GM21786 (cell line): Measurements from ENCODE around the gene BLOC1S6.

Source experiments
- ATAC-seq: cut with Tn5 transposase; IDR thresholded peaks from one replicate; pipeline ENCODE4 v1.9.1; 2021; ENCODE audit not compliant: unreplicated experiment

BLOC1S6 gene

DNA sequence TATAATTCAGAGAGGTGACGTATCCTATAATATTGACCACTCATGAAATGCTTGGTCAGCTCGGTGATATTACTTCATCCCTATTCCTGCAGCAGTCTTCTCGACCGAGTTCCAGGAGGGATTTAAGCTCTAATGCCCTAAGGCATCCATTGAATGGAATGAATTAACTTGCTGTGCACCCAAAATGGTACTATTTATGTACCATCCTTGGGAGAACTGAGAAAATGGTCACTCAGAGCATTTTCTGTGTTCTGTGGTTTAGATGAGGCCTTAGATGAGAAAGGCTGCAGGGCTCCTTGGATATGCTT is 638 bp downstream of the BLOC1S6 start:
- no peak for ATAC-seq

DNA sequence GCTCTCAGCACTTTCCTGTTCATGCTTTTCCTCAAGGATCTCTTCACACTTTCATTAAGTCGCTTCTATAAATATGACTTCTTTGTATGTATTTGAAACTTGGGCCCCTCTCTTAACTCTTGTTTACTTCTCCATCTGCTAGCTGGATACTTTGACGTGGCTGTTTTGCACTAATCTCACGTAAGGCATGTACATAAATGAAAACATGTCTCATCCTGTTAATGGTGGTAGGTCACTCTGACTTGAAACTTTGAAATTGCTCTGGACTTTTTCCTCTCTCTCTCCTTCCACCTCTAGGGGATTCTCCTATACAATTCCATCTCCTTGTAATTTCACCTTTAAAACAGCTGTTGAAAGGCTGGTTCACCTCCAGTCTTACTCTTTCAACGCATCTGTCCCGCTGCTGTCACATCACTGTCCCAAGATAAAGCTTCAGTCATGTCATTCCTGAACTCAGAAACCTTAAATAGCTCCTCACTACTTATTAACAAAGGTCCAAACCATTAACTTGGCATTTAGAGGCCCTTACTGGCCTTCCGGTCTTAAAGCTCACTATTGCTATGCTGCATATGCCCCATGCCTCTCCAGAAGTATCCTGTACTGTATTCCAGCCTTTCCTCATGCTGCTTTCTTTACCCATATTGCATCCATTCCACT is 1.2 kb downstream of the BLOC1S6 start:
- ATAC-seq: no peak

DNA sequence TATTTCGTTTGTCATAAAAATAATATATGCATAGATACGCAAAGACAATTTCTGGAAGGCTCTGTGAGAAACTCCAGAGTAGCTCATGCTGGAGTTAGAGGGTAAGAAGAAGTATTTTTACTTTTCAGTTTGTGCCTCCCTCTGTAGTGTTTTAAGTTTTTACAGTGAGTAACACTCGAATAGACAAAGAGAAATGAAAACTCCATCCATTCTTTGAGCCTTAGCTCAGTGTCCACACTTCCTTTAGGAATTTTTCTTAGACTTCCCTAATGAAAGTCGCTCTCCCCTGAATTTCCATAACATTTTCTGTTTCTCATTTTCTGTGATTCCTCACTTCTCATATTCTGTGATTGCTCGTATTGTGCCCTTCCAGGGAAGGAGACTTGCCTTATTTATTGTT is 2.1 kb downstream of the BLOC1S6 start:
- ATAC-seq: no peak

DNA sequence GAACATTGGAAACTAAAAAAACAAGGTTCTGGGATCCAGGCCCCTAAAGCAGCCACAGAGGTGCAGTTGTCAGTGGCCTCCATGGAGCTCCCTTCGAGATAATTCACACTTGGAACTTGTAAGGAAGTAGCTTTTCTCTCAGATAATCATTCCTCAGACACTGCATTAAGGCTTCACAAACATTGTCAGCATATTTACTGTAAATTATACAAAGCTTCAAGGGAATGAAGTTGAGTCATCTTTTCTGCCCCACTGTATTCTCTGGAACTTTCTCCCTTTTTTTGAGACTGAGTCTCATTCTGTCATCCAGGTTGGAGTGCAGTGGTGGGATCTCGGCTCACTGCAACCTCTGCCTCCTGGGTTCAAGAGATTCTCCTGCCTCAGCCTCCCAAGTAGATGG is 7.1 kb downstream of the BLOC1S6 start:
- no peak for ATAC-seq

DNA sequence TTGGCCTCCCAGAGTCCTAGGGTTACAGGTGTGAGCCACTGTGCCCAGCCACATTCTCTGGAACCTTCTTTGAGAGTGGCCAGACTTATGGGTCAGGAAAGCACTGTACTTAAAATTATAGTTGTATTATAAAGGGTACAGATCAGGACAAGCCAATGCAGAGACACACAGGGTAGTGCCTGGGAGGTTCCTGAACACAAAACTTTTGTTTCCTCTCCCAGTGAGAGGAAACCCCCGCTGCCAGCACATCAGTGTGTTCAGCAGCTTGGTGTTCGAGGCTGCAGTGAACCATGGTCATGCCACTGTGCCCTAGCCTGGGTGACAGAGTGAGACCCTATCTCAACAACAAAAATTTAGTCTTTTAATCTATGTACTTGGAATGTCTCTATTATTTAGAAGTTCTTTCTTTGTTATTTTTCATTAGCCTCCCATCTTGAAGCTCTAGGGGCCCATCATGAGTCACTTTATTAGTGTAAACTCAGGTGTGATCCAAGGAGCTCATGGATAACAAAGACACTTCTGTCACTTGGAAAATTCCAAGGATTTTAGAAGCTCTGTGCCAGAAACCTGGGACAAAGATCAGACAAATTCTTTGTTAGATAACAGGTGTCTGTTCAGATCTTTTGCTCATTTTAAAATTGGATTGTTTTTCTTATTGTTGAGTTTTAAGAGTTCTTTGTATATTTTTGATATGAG is 7.8 kb downstream of the BLOC1S6 start:
- ATAC-seq: no peak

DNA sequence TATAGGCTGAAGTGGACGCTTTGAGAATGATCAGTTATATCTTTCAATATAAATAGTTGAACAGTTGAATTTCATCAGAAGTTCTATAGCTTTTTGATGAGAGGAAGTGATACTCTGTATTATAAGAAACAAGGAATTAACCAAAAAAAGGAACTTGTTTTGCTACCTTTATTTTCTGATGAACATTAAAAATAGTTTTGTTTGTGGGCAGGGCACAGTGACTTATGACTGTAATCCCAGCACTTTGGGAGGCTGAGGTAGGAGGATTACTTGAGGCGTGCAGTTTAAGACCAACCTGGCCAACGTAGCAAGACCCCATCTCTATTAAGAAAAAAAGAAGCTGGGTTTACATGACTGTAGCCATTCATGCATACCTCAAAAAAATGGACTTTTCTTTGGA is 16.7 kb downstream of the BLOC1S6 start:
- ATAC-seq: no peak

DNA sequence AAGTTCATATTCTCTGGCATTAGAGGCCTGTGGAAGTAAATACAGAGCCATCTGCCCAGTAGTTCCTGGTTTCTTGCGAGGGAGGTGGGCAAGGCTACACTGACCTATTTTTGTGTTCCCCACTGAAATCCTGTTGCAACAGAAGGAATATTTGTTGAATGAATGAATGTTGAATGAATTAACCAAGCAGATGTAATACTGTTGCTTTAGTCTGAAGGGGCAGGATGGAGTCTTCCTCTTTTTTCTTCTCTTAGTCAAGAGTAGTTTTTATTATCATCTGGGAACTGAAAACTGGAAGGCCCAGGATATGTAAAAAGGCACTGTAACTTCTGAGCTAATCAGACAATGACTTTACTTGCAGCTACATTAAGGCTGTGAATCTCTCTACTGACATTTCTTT is 17.1 kb downstream of the BLOC1S6 start:
- ATAC-seq: no peak

DNA sequence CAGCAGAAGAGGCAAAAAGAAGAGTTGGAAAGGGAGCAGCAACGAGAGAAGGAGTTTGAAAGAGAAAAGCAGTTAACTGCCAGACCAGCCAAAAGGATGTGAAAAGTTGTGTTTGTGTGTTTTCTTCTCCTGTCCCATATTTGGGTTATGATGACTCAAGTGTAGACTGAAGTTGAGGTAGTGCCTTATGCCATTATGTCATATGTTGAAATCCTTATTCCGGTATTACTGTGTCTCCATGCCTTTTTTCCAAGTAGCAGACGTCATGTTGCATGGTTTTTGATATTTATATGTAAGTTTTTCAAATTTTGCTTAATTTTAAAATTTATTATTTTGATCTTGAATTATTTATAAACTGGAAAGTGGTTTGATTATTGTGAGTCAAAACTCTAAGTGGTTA is 19.2 kb downstream of the BLOC1S6 start:
- no peak for ATAC-seq

DNA sequence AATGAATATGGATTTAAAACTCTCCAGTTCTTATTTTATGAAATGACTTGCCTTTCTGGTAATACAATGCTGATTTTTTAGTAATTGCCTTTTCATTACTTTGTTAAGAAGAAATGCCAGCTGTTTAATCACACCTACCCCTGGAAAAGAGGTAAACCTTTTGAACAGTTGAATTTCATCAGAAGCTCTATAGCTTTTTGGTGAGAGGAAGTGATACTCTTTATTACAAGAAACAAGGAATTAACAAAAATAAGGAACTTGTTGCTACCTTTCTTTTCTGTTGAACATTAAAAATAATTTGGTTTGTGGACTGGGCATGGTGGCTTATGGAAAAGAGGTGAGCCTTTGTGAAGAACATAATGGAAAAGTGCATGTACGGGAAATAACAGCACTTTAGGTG is 19.7 kb downstream of the BLOC1S6 start:
- ATAC-seq: no peak

DNA sequence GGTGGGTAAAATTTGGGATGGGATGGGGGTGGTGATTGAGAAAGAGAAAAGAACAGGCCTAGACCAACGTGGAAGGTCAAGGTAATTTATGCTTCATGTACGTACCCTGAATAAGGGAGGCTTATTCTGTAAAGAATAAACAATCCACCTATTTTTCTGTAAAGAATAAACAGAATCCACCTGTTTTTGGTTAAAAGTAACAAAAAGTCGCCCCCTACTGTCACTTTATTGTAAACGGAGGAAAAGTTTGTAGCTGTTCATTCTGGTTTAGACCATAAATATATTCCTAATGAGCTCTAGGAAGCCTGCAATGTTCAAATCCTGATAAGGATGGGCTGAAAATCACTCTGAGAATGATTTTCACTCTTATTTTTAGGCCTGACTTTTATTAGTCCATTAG is 24.1 kb downstream of the BLOC1S6 start:
- no peak for ATAC-seq

DNA sequence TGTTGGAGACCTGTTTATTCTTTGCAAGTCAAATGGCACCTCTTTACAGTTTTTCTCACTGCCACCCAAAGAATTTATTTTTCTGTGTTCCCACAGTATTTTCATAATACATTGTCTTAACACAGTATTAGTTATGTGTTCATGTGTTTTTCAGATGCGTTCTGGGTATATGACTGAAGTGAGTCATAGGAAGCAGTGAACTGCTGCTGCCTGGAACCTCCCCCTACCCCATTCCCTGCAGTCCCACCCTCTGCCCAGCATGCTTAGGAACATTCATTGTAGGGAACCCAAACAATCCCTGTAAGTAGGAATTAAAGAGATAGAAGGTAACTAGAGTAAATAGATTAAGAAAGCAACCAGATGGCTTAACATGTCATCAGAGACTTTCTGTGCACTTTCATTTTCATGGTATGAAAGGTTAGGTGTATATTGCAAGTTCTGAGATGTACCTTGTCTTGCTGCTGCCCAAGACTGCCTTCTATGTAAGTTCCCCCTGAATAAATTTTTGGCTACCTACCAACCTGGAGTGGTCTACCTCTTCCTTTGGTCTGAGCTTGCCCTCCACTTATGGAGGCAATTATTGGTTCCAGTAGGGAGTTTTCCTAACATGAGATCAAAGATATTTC is 25.7 kb downstream of the BLOC1S6 start:
- ATAC-seq: peak; percentile 56

DNA sequence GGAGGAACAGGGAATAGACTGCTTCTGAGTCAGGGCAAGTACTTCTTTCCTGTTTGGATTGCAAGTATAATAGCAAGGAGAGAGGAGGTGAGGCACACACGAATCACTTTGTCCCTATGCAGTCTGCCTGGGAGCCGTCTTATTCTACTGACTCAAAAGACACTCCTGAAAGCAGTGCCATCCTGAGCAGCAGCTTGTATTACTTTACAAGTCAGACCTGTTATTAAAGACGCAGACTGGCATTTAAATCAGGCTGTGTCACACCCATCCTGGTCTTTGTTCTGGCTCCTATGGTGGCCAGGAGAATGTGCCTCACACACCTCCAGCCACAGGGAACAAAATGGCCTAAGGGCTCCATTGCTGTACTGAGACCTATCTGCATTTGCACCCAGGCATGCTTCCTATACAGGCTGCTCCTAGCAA is 29.7 kb downstream of the BLOC1S6 start:
- ATAC-seq: no peak

DNA sequence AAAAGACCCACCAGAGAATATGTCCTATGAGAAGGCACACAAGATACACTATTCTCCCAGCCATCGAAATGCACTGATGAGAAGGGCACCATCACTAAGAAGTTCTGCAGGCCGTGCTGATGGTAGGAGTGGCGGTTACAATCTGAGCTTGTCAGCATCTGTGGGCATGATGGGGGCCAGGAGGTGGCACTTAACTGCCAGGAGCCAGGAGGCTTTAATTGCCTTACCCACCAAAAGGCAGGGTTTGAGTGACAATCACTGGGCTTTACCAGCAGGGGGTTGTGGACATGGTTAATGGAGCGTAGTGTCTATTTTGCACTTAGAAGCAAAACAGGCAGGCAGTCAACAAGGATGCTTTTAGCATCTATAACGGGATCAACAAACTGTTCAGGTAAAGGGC is 31.6 kb downstream of the BLOC1S6 start:
- ATAC-seq: no peak

DNA sequence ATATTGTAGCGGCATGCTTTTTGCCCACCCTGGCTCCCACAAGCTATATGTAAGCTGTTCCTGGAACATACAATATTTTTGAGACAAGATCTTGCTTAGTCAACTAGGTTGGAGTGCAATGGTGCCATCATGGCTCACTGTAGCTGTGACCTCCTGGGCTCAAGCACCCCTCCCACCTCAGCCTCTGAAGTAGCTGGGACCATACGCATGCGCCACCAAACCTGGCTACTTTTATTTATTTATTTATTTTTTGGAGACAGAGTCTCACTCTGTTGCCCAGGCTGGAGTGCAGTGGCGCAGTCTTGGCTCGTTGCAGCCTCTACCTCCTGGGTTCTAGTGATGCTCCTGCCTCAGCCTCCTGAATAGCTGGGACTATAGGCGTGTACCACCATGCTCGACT is 41.0 kb downstream of the BLOC1S6 start:
- no peak for ATAC-seq

DNA sequence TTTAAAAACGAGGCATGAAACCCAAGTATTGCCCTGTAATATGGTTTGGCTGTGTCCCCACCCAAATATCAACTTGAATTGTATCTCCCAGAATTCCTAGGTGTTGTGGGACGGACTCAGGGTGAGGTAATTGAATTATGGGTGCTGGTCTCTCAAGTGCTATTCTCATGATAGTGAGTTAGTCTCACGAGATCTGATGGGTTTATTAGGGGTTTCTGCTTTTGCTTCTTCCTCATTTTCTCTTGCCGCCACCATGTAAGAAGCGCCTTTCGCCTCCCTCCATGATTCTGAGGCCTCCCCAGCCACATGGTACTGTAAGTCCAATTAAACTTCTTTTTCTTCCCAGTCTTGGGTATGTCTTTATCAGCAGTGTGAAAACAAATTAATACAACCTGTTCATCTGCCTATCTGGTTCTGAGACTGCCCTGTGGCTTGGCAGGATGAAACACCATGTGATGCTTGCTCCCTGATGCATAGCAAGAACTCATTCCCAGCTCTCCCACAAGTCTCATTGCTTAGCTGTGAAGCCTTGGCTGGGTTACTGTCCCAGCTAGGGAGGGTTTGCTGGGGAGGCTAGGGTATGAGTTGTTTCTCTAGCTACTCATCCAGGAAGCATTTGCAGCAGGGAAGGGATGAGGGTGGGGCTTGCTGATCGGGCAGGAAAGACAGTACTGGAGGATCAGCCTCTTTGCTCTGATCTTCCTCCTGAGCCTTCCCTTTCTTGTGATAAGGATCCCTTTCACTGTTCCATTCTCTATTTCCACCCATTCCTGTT is 43.9 kb downstream of the BLOC1S6 start:
- ATAC-seq: no peak

DNA sequence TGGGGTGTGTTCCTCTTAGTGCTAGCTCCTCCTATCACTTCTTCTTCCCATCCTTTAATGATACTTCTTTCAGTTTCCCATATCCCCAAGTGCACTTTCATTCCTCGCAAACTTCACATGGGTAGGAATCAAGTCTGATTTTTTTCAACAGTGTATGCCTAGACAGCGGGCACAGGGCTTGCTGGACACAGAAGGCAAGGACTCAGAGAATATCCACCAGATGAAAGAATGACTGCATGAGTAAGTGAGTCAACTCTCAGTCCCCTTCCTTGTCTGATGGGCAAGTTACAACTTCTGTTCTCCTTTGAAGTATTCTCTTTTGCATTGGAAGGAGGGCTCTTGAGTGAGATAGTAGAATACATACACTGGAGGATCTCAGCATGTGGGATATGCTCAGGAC is 44.6 kb downstream of the BLOC1S6 start:
- no peak for ATAC-seq

DNA sequence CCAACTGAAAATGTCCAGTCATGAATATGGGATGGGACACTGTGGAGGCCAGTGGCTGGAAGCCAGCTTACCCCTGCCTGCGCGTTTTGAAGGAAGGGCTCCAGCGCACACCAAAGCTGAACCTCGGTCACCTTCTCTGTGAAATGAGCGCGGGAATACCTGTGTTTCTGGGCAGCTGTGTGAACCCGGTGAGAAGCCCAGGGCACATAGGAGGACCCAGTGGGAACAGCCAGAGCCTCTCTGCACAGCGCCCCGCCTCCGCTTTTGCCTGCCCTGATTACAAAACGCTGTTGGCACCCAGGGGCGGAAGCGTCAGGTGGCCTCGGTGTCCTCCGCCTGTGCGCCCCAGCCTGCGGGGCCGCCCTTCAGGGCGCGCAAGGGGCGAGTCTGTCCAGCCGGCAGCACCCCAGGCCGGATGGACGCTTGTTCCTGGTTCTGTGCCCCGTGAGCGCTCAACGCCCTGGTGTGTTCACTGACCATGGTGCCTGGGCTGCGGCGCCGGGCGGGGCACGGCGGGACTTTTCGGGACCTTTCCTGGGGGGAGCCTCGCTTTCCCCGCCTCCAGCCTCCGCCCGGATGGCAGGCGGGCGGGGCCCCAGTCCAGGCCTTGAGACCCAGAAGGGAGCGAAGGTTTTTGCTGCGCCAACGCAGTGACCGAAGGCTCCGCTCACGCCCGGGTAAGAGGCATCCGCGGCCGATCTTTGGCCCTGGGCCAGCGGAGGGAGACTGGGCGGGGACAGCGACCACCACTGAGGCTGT is 47.4 kb downstream of the BLOC1S6 start, which contains the start of gene SQOR:
TSS of gene SQOR (plus strand) at position 598 of the 759 bp plus-strand sequence. CDS start 23,895 bp downstream, outside the sequence.
- ATAC-seq: peak; percentile 63

DNA sequence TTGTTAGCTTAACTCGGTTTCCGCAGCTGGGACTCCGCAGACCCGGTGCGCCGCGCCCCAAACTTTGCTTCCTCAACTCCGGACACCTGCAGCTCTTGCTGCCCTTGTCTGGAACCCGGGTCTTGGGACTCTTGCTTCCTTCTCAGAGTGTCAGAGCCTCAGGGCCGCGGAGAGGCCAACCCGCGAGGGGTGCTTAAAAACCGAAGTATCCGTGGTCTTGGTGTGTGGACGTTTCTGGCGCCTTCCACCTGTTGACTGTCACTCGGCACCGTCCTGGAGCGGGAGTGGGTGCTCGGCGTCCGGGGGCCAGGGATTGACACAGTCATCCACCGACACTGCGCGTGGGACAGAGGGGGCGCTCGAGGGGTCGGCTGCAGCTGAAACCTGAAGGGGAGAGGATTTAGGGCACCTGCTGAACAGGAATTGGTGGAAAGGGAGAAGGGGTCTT is 48.0 kb downstream of the BLOC1S6 start:
- ATAC-seq: peak; percentile 44

DNA sequence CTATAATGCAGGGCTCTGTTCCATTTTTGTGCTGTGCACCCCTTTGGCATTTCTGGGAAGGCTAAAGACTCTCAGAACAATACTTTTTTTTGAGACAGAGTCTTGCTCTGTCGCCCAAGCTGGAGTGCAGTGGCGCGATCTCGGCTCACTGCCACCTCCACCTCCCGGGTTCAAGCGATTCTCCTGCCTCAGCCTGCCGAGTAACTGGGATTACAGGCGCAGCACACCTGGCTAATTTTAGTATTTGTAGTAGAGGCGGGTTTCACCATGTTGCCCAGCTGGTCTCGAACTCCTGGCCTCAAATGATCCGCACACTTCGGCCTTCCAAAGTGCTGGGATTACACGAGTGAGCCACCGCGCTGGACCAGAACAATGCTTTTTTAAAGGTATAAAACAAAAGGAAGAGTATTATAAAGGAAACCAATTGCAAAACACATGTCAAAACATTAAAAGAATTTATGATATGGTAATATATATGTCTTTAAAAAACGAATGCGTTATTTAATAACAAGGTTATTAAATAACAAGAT is 48.6 kb downstream of the BLOC1S6 start:
- no peak for ATAC-seq

DNA sequence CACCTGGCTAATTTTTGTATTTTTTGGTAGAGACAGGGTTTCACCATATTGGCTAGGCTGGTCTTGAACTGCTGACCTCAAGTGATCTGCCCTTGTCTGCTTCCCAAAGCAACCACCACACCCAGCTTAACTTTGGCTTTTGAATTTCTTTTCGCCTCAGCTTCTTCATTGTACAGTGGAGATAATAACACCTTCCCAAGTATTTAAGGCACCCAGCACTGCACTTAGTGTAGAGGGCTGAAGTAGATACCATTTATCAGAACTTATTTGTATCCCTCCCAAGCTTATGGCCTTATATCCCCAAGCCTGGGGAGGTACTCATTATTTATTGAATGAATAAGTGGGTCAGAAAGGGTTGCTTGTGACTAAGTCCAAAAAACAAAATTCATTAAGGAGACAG is 50.0 kb downstream of the BLOC1S6 start:
- ATAC-seq: no peak
